H1 (cell line): ENCODE measurements around the gene FSCN2. TPM values are rescaled to one million over a fixed set of nuclear protein-coding genes. Genes with fewer than 3 reads are reported as not detected.

ENCODE experiments used
- CTCF ChIA-PET: fragments of 300-600 bp; sonication (Branson Sonifier 250); formaldehyde crosslinking; loops from one replicate; lab custom pipeline; 2021; ENCODE audit not compliant: partially characterized antibody; lab: Charles Lee
- POLR2A ChIA-PET: fragments of 300-600 bp; sonication (Branson Sonifier 250); formaldehyde crosslinking; loops from one replicate; lab custom pipeline; 2021; ENCODE audit warnings: inconsistent platforms; ENCODE audit not compliant: partially characterized antibody; lab: Charles Lee
- DNase-seq, 2 experiments: peaks; one replicate each; pipeline versions ENCODE4 v3.0.0 to v3.0.0-alpha.2; 2010 to 2022; ENCODE audit warnings: low spot score in 2 of 2, low read depth in 1 of 2, mixed read lengths in 1 of 2
- FAIRE-seq: peaks from 2 replicates; lab custom pipeline; 2011; peaks lifted over from hg19 to GRCh38; lab: Jason Lieb, UNC
- H2AFZ ChIP-seq: 2 replicates; pipeline ENCODE4 v1.8.1; 2012; ENCODE audit warnings: low read length, inconsistent platforms
- H2AK5ac ChIP-seq: 2 replicates; pipeline ENCODE4 v1.6.1; 2013; ENCODE audit warnings: low read depth, low read length
- H2BK120ac ChIP-seq: replicated peaks from 2 replicates; pipeline ENCODE3; 2013; ENCODE audit warnings: low read depth, low read length, inconsistent platforms
- H2BK12ac ChIP-seq: 2 replicates; pipeline ENCODE4 v1.6.1; 2013; ENCODE audit warnings: low read depth, low read length
- H2BK15ac ChIP-seq: 2 replicates; pipeline ENCODE4 v1.6.1; 2013; ENCODE audit warnings: low read length
- H2BK20ac ChIP-seq: 2 replicates; pipeline ENCODE4 v1.6.1; 2013; ENCODE audit warnings: low read length
- H2BK5ac ChIP-seq: 2 replicates; pipeline ENCODE4 v1.6.1; 2013; ENCODE audit warnings: low read depth, low read length
- H3K14ac ChIP-seq: 2 replicates; pipeline ENCODE4 v1.6.1; 2013; ENCODE audit warnings: inconsistent platforms; ENCODE audit not compliant: insufficient read length
- H3K18ac ChIP-seq: 2 replicates; pipeline ENCODE4 v1.6.1; 2013; ENCODE audit warnings: low read length; ENCODE audit errors: extremely low read depth
- H3K23ac ChIP-seq: 2 replicates; pipeline ENCODE4 v1.6.1; 2013; ENCODE audit warnings: inconsistent platforms; ENCODE audit not compliant: insufficient read length
- H3K23me2 ChIP-seq: 2 replicates; pipeline ENCODE4 v1.6.1; 2013; ENCODE audit warnings: low read depth, low read length
- H3K27ac ChIP-seq: 2 replicates; pipeline ENCODE4 v1.6.1; 2011; ENCODE audit warnings: low read depth, low read length, inconsistent platforms
- H3K27me3 ChIP-seq, 4 experiments: replicated peaks in 1 of 4; 1 replicate in 1 of 4; 2 replicates in 3 of 4; pipeline versions ENCODE4 v1.6.1 to v1.8.1; 2011 to 2013; ENCODE audit warnings: low read length in 3 of 4, mild to moderate bottlenecking in 3 of 4, inconsistent platforms in 2 of 4, mixed read lengths in 2 of 4, moderate library complexity in 1 of 4; ENCODE audit not compliant: control insufficient read depth in 3 of 4, insufficient read depth in 3 of 4; ENCODE audit errors: extremely low read depth in 1 of 4
- H3K36me3 ChIP-seq, 4 experiments: 2 replicates each; pipeline versions ENCODE4 v1.6.1 to v1.8.1; 2011 to 2013; ENCODE audit warnings: mild to moderate bottlenecking in 4 of 4, low read length in 3 of 4, moderate library complexity in 2 of 4, control low read depth in 1 of 4, inconsistent platforms in 1 of 4; ENCODE audit not compliant: insufficient read depth in 4 of 4, control insufficient read depth in 2 of 4
- H3K4ac ChIP-seq: replicated peaks from 2 replicates; pipeline ENCODE3; 2013; ENCODE audit warnings: low read length, low read depth, mixed read lengths, inconsistent platforms; ENCODE audit not compliant: insufficient read length
- H3K4me1 ChIP-seq, 4 experiments: replicated peaks in 1 of 4; 1 replicate in 1 of 4; 2 replicates in 3 of 4; pipeline versions ENCODE4 v1.6.1 to v1.8.1; 2011 to 2013; ENCODE audit warnings: low read length in 3 of 4, inconsistent platforms in 2 of 4, mixed read lengths in 1 of 4; ENCODE audit not compliant: insufficient read depth in 4 of 4, control insufficient read depth in 3 of 4
- H3K4me2 ChIP-seq, 2 experiments: 2 replicates each; pipeline versions ENCODE4 v1.6.1 to v1.8.1; 2011 to 2013; ENCODE audit warnings: low read depth in 2 of 2, low read length in 2 of 2, control low read depth in 1 of 2, inconsistent platforms in 1 of 2, mild to moderate bottlenecking in 1 of 2; ENCODE audit not compliant: insufficient read depth in 1 of 2
- H3K4me3 ChIP-seq, 4 experiments: fragments of 200-600, 300-600 bp in 1 of 4; sonication (generic), shearing (Covaris generic), sonication (Bioruptor Twin) in 1 of 4; 2 replicates each; pipeline versions ENCODE4 v1.5.1 to v1.8.1; 2011 to 2016; ENCODE audit warnings: low read length in 4 of 4, low read depth in 3 of 4, control low read depth in 2 of 4, inconsistent platforms in 2 of 4, mild to moderate bottlenecking in 2 of 4, mixed read lengths in 1 of 4, moderate library complexity in 1 of 4; ENCODE audit not compliant: insufficient read depth in 2 of 4; ENCODE audit errors: extremely low read depth in 1 of 4
- H3K56ac ChIP-seq: replicated peaks from 2 replicates; pipeline ENCODE3; 2013; ENCODE audit warnings: low read depth, mild to moderate bottlenecking, mixed read lengths, low read length, inconsistent platforms; ENCODE audit not compliant: insufficient read length
- H3K79me1 ChIP-seq: 2 replicates; pipeline ENCODE4 v1.6.1; 2013; ENCODE audit warnings: low read depth, low read length, control low read depth
- H3K79me2 ChIP-seq, 2 experiments: 2 replicates each; pipeline versions ENCODE4 v1.6.1 to v1.8.1; 2012 to 2013; ENCODE audit warnings: low read length in 2 of 2, mild to moderate bottlenecking in 2 of 2, inconsistent platforms in 1 of 2; ENCODE audit not compliant: insufficient read depth in 2 of 2, control insufficient read depth in 1 of 2
- H3K9ac ChIP-seq, 4 experiments: replicated peaks in 1 of 4; 1 replicate in 1 of 4; 2 replicates in 3 of 4; pipeline versions ENCODE4 v1.6.1 to v1.8.1; 2011 to 2013; ENCODE audit warnings: low read depth in 3 of 4, low read length in 3 of 4, control low read depth in 2 of 4, mild to moderate bottlenecking in 2 of 4, moderate library complexity in 2 of 4, inconsistent platforms in 1 of 4; ENCODE audit errors: extremely low read depth in 1 of 4
- H3K9me3 ChIP-seq, 2 experiments: 2 replicates each; pipeline versions ENCODE4 v1.6.1 to v1.8.1; 2012 to 2013; ENCODE audit warnings: mild to moderate bottlenecking in 2 of 2, moderate library complexity in 2 of 2, control low read depth in 1 of 2, inconsistent platforms in 1 of 2, low read depth in 1 of 2, low read length in 1 of 2, mixed read lengths in 1 of 2; ENCODE audit not compliant: insufficient read depth in 2 of 2
- H4K20me1 ChIP-seq, 2 experiments: replicated peaks in 1 of 2; 2 replicates each; pipeline versions ENCODE3 to v1.8.1; 2011 to 2013; ENCODE audit warnings: inconsistent platforms in 2 of 2, low read length in 2 of 2, mild to moderate bottlenecking in 1 of 2; ENCODE audit not compliant: insufficient read depth in 2 of 2, control insufficient read depth in 1 of 2
- H4K5ac ChIP-seq: 2 replicates; pipeline ENCODE4 v1.6.1; 2013; ENCODE audit warnings: low read length, low read depth, mixed read lengths, inconsistent platforms; ENCODE audit not compliant: insufficient read length
- H4K8ac ChIP-seq: 2 replicates; pipeline ENCODE4 v1.8.0; 2013; ENCODE audit warnings: mild to moderate bottlenecking, moderate library complexity, low read length, inconsistent platforms; ENCODE audit not compliant: insufficient read depth; ENCODE audit errors: extremely low read depth
- H4K91ac ChIP-seq: replicated peaks from 2 replicates; pipeline ENCODE3; 2013; ENCODE audit warnings: low read length, mixed read lengths, inconsistent platforms; ENCODE audit not compliant: insufficient read length
- BACH1 ChIP-seq: IDR thresholded peaks from 2 replicates; pipeline ENCODE4 v1.6.1; 2012; ENCODE audit warnings: low read length, improper control_type of control experiment
- CBX5 ChIP-seq: fragments of 300-800, 300-1000 bp; sonication (generic); IDR thresholded peaks from 2 replicates; pipeline ENCODE4 v1.7.1; 2016; ENCODE audit warnings: antibody characterized with exemption, low read length, low read depth
- CTBP2 ChIP-seq: IDR thresholded peaks from 2 replicates; pipeline ENCODE4 v1.7.0; 2011; ENCODE audit warnings: borderline replicate concordance, mild to moderate bottlenecking, moderate library complexity, mixed read lengths, low read length; ENCODE audit not compliant: insufficient read depth, insufficient read length
- E2F6 ChIP-seq: IDR thresholded peaks from 2 replicates; pipeline ENCODE4 v1.6.1; 2012; ENCODE audit warnings: inconsistent platforms
- HDAC6 ChIP-seq: IDR thresholded peaks from one replicate; pipeline ENCODE4 v1.7.1; 2012; ENCODE audit warnings: low read depth, mild to moderate bottlenecking, inconsistent platforms, low read length, moderate library complexity
- KDM4A ChIP-seq: IDR thresholded peaks from one replicate; pipeline ENCODE4 v1.7.1; 2012; ENCODE audit warnings: low read depth, mild to moderate bottlenecking, moderate library complexity, low read length, inconsistent platforms; ENCODE audit not compliant: severe bottlenecking
- KDM5A ChIP-seq: fragments of 200-600 bp; IDR thresholded peaks from 2 replicates; pipeline ENCODE4 v1.7.1; 2012; ENCODE audit warnings: mild to moderate bottlenecking, low read length, inconsistent platforms, mixed read lengths
- MAFK ChIP-seq: IDR thresholded peaks from 2 replicates; pipeline ENCODE4 v1.6.1; 2012; ENCODE audit warnings: low read depth, mild to moderate bottlenecking, improper control_type of control experiment, low read length
- POLR2AphosphoS5 ChIP-seq: IDR thresholded peaks from 2 replicates; pipeline ENCODE4 v1.6.1; 2011; ENCODE audit warnings: low read depth, low read length
- SIX5 ChIP-seq: IDR thresholded peaks from 2 replicates; pipeline ENCODE4 v1.6.1; 2011; ENCODE audit warnings: mild to moderate bottlenecking, low read depth, low read length
- SRF ChIP-seq: IDR thresholded peaks from 2 replicates; pipeline ENCODE4 v1.6.1; 2011; ENCODE audit warnings: mild to moderate bottlenecking, low read depth, low read length, moderate library complexity
- SUZ12 ChIP-seq: fragments of 200-600 bp; sonication (generic); IDR thresholded peaks from 2 replicates; pipeline ENCODE4 v1.6.1; 2012; ENCODE audit warnings: mild to moderate bottlenecking, inconsistent platforms, low read length, moderate library complexity, mixed read lengths
- TAF7 ChIP-seq: optimal IDR thresholded peaks from 2 replicates; pipeline ENCODE3; 2011; ENCODE audit warnings: low read depth, mild to moderate bottlenecking, inconsistent platforms, low read length, moderate library complexity, borderline replicate concordance
- WGBS, 2 experiments: shearing (Covaris generic) in 1 of 2; methylation state at CpG; one replicate each; pipeline versions ENCODE4 v1.1.6 to v1.1.7; 2013 to 2015; ENCODE audit warnings: low lambda C conversion rate in 2 of 2, mixed read lengths in 2 of 2, inconsistent platforms in 1 of 2, low coverage in 1 of 2, missing lambda C conversion rate in 1 of 2; ENCODE audit not compliant: insufficient replicate concordance in 2 of 2, insufficient coverage in 1 of 2, insufficient read length in 1 of 2; ENCODE audit errors: extremely low coverage in 1 of 2, missing lambda C conversion rate in 1 of 2; 5-methylcytosine and 5-hydroxymethylcytosine counted together
- polyA plus RNA-seq, 7 experiments: library from polyadenylated mRNA; depleted of rRNA in 3 of 7; stranded (reverse) in 5 of 7; unstranded in 2 of 7; fragments of >200 nt in 5 of 7; fragments of 200-250 nt in 2 of 7; gene quantifications; 1 replicate in 5 of 7; 2 replicates in 1 of 7; 4 replicates in 1 of 7; pipeline versions ENCODE4 v1.2.1 to v1.2.3, GENCODE V29; 2011 to 2013; ENCODE audit warnings: missing spikeins in 2 of 7, mixed read lengths in 2 of 7
- total RNA-seq: library from RNA; stranded (reverse); fragmentation: NEBNext Ultra II Directional; extraction: Animal tissue kit (Norgen Biotek cat#: 25700); gene quantifications from 2 replicates; pipeline ENCODE4 v1.2.1, GENCODE V29; 2021

Gene FSCN2
- total and polyA plus RNA-seq, 2 of the 8 experiments (the other 6 are each of a cell fraction or from before 2014, with no cell fraction given): 0.18 to 0.30 TPM

GRCh38 chr17:81502471-81503017 is 25.6 kb upstream of the FSCN2 start:
- no peak overlapping the region for H3K27ac ChIP-seq
- no peak overlapping the region for H4K91ac ChIP-seq
- no peak overlapping the region for H2AFZ ChIP-seq
- no peaks in the 10 kb centered on the region for H3K79me2 ChIP-seq
- no peak overlapping the region for H3K18ac ChIP-seq
- peaks cover 0 to 3% (median 2%) of the 10 kb centered on the region in 4 experiments; a peak in 3 of 7 replicates for H3K4me1 ChIP-seq
- no peaks in the 10 kb centered on the region for H4K20me1 ChIP-seq
- ChIA-PET POLR2A (interaction anchor here (30.5 to 35.8 kb wide), 2 partner anchors 6 to 14 kb away, joined by 1004 read pairs; partner anchors contain the start of genes ACTG1 and FSCN2), CTCF (interaction anchor here (0.6 to 1.4 kb wide), 3 partner anchors 11 to 247 kb away, joined by 3 read pairs; no protein-coding TSS in a partner anchor)
- H2BK15ac ChIP-seq: no peak overlapping the region
- no peak overlapping the region for H3K56ac ChIP-seq
- WGBS, 2 experiments: 90% methylated on average over 12 of the region's 12 CpGs; no CpG with 5 or more reads in 1 of the 2 experiments
- no peak overlapping the region for H3K4me2 ChIP-seq
- no peak overlapping the region for H2BK20ac ChIP-seq
- no peaks in the 10 kb centered on the region for H3K9me3 ChIP-seq
- no peak overlapping the region for H2AK5ac ChIP-seq
- H3K79me1 ChIP-seq: no peaks in the 10 kb centered on the region
- no peaks in the 10 kb centered on the region for H3K23me2 ChIP-seq
- H3K4me3 ChIP-seq: no peak overlapping the region
- H2BK5ac ChIP-seq: no peak overlapping the region
- H3K23ac ChIP-seq: no peak overlapping the region
- peak overlapping the region; percentile 53 for H3K4ac ChIP-seq
- H3K36me3 ChIP-seq: no peaks in the 10 kb centered on the region
- FAIRE-seq: no peak
- no peak overlapping the region for H3K9ac ChIP-seq
- H2BK12ac ChIP-seq: no peak overlapping the region; the same call in 1 of the 2 replicates
- 0 out of 2 replicates have a peak overlapping the region, but pooled peaks have one; percentile 51 for H4K8ac ChIP-seq
- no peak for DNase-seq
- H3K14ac ChIP-seq: no peak overlapping the region
- no peak overlapping the region for H2BK120ac ChIP-seq
- no peak overlapping the region for H4K5ac ChIP-seq
- no peaks in the 10 kb centered on the region for H3K27me3 ChIP-seq
- no peak for TF ChIP-seq POLR2AphosphoS5
- TF ChIP-seq KDM4A: no peak
- no peak for TF ChIP-seq SUZ12
- no peak for TF ChIP-seq TAF7
- TF ChIP-seq MAFK: no peak
- TF ChIP-seq CTBP2: no peak
- no peak for TF ChIP-seq SIX5
- no peak for TF ChIP-seq HDAC6
- TF ChIP-seq SRF: no peak
- no peak for TF ChIP-seq CBX5
- TF ChIP-seq BACH1: no peak
- no peak for TF ChIP-seq KDM5A
- TF ChIP-seq E2F6: no peak
